ENCODE measurements around the gene GAB4. TPM values are rescaled to one million over a fixed set of nuclear protein-coding genes. Genes with fewer than 3 reads are reported as not detected.

GAB4 gene
- total and polyA plus RNA-seq, 2 of the 4 experiments (the other 2 are of a cell fraction) = not detected

GRCh38 chr22:16949561-16949960 is 58.5 kb downstream of the GAB4 start:
- Histone ChIP-seq H3K4ac (ENCODE audit: low read depth, low read length) (no peak overlapping the region), H3K27me3 (ENCODE audit: control insufficient read depth, insufficient read depth, low read length) (no peaks in the 10 kb centered on the region), H3K27ac (ENCODE audit: insufficient read depth, low read length) (no peak overlapping the region), H2BK5ac (ENCODE audit: low read depth, low read length, poor library complexity, severe bottlenecking) (no peak overlapping the region), H3K56ac (ENCODE audit: extremely low read depth, insufficient read depth, low read length) (no peak overlapping the region), H2BK15ac (ENCODE audit: low read depth, low read length) (no peak overlapping the region), H2BK120ac (ENCODE audit: low read depth, low read length) (no peak overlapping the region), H3K18ac (ENCODE audit: low read depth, low read length) (no peak overlapping the region), H4K91ac (ENCODE audit: insufficient read depth, low read depth, low read length) (no peak overlapping the region), H3K36me3 (ENCODE audit: control insufficient read depth, insufficient read depth, low read length) (no peaks in the 10 kb centered on the region), H2AFZ (replicated peaks; ENCODE audit: low read length, poor library complexity) (no peak overlapping the region), H3K14ac (replicated peaks; ENCODE audit: low read depth, low read length) (no peak overlapping the region), H3K4me1 (ENCODE audit: control insufficient read depth, insufficient read depth, low read length) (no peaks in the 10 kb centered on the region), H3K79me1 (ENCODE audit: low read depth in 1 of 2, low read length in 2 of 2) (no peaks in the 10 kb centered on the region), H3K23ac (ENCODE audit: low read depth, low read length) (no peak overlapping the region), H4K5ac (ENCODE audit: low read depth, low read length) (no peak overlapping the region), H2BK20ac (ENCODE audit: low read depth, low read length) (no peak overlapping the region), H3K9me3 (ENCODE audit: control insufficient read depth, insufficient read depth, low read length) (no peaks in the 10 kb centered on the region; the same call in 1 of the 2 replicates), H3K9me1 (ENCODE audit: insufficient read depth, low read length) (no peaks in the 10 kb centered on the region), H3K4me2 (ENCODE audit: low read depth, low read length) (no peak overlapping the region), H3K4me3 (ENCODE audit: insufficient read depth, low read depth, low read length) (no peak overlapping the region), H3K9ac (ENCODE audit: low read depth, low read length) (no peak overlapping the region), H2AK5ac (ENCODE audit: low read depth, low read length) (no peak overlapping the region), H4K20me1 (ENCODE audit: insufficient read depth, low read length) (no peaks in the 10 kb centered on the region), H4K8ac (ENCODE audit: low read depth in 2 of 2, low read length in 2 of 2) (no peak overlapping the region), H2AK9ac (replicated peaks; ENCODE audit: low read depth, low read length, poor library complexity) (no peak overlapping the region)
- intact Hi-C loops (cut with micrococcal nuclease) (no loop called here), dilution Hi-C loops (cut with HindIII; ENCODE audit: low sequenced_read_pairs, unreplicated experiment) (no loop called here), in situ Hi-C loops (cut with MboI; ENCODE audit: low sequenced_read_pairs) (no loop called here)
- 60% methylated on average over 1 of the region's 3 CpGs; no CpG with 5 or more reads in 1 of the 2 experiments for WGBS, 2 experiments (ENCODE audit: extremely low coverage in 2 of 2, insufficient read length in 1 of 2)
- TF ChIP-seq RCOR1 (IDR thresholded peaks at IDR 0.05; ENCODE audit: insufficient replicate concordance, low read length) (no peak), CEBPB (IDR thresholded peaks at IDR 0.05; ENCODE audit: low read depth, low read length) (no peak), USF2 (IDR thresholded peaks at IDR 0.05; ENCODE audit: low read depth, low read length) (no peak), FOS (IDR thresholded peaks at IDR 0.05; ENCODE audit: low read depth, low read length) (no peak), NFE2L2 (IDR thresholded peaks at IDR 0.05; ENCODE audit: low read depth, low read length) (no peak), SMC3 (IDR thresholded peaks at IDR 0.05; ENCODE audit: low read depth, low read length) (no peak)
- ChIA-PET POLR2A (ENCODE audit: unreplicated experiment) (no interaction called here), CTCF (no interaction called here)
- BruUV-seq (replicated peaks) = no TSS peak
- DNase-seq = no peak
- no peak for ATAC-seq (ENCODE audit: low read depth)

Data from IMR-90 (cell line).